Breast epithelium (tissue), 3 donors: ENCODE measurements around the gene TEAD4.

Experiments
- POLR2A ChIP-seq: fragments of 450-650 bp; IDR thresholded peaks from one replicate; pipeline ENCODE4 v1.6.1; 2016; ENCODE audit warnings: antibody characterized with exemption, mild to moderate bottlenecking, moderate library complexity
- POLR2AphosphoS5 ChIP-seq, 3 donors: sonication (generic); formaldehyde crosslinking; IDR thresholded peaks; one replicate each; pipeline ENCODE4 v1.6.1; 2017; ENCODE audit warnings: antibody characterized with exemption in 3 of 3
- TF ChIP-seq, protein P1 (sequence below), 3 donors: fragments of 450-650 bp; IDR thresholded peaks; one replicate each; pipeline ENCODE4 v1.5.1; 2016 to 2017; ENCODE audit warnings: antibody characterized with exemption in 3 of 3, mild to moderate bottlenecking in 3 of 3, moderate library complexity in 3 of 3

DNA sequence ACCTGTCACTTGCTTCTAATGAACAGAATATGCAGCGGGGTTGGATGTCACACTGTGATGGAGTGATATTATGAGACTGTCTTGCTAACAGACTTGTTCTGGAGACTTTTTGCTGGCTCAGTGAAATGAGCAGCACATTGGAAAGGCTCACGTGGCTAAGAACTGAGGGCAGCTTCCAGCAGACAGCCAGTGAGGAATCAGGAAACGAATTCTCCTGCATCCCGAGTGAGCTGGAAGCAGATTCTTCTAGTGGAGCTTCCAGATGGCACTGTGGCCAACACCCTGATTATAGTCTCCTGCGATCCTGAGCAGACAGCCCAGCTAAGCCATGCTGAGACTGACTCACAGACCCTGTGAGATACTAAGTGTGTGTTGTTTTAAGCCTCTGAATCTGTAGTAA is 101.9 kb downstream of the TEAD4 start:
- TF ChIP-seq, protein P1, sequence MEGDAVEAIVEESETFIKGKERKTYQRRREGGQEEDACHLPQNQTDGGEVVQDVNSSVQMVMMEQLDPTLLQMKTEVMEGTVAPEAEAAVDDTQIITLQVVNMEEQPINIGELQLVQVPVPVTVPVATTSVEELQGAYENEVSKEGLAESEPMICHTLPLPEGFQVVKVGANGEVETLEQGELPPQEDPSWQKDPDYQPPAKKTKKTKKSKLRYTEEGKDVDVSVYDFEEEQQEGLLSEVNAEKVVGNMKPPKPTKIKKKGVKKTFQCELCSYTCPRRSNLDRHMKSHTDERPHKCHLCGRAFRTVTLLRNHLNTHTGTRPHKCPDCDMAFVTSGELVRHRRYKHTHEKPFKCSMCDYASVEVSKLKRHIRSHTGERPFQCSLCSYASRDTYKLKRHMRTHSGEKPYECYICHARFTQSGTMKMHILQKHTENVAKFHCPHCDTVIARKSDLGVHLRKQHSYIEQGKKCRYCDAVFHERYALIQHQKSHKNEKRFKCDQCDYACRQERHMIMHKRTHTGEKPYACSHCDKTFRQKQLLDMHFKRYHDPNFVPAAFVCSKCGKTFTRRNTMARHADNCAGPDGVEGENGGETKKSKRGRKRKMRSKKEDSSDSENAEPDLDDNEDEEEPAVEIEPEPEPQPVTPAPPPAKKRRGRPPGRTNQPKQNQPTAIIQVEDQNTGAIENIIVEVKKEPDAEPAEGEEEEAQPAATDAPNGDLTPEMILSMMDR (IDR thresholded peaks at IDR 0.05): no peak
- TF ChIP-seq POLR2AphosphoS5 (IDR thresholded peaks at IDR 0.05) (no peak), POLR2A (no peak)
